ENCODE data around the gene NOL6.
A peak's percentile ranks its signal among the peaks of the same experiment; 100 is the strongest.
"Not testable (repeated sequence)": the region's sequence is repeated elsewhere in the genome, so short reads cannot be mapped to it uniquely, and the experiment has no call there.

NOL6 gene

GRCh38 chr9:33473643-33474352, at the start of gene NOL6:
Gene NOL6 (minus strand): TSS chr9:33473924. CDS start chr9:33473842, 82 bp downstream.
- peak within 1 kb of the TSS; percentile 70 for H3K27ac ChIP-seq
- TF ChIP-seq ZFX (IDR thresholded peaks at IDR 0.05): peak; percentile 50; the same call in 1 of the 2 replicates
- TF ChIP-seq CTCF (conservative IDR thresholded peaks at IDR 0.05): no peak

- H3K27ac ChIP-seq: not testable (repeated sequence)
Measured at GRCh38 chr9:33521861-33522260, 48.1 kb upstream of the NOL6 start.

GRCh38 chr9:33517934-33518577, 44.3 kb upstream of the NOL6 start:
- not testable (repeated sequence) for H3K27ac ChIP-seq

GRCh38 chr9:33517373-33517772, 43.6 kb upstream of the NOL6 start:
- TF ChIP-seq CTCF (conservative IDR thresholded peaks at IDR 0.05): peak; percentile 79
- no peak for TF ChIP-seq ZFX (IDR thresholded peaks at IDR 0.05)
- H3K27ac ChIP-seq: no peak overlapping the region

- not testable (repeated sequence) for H3K27ac ChIP-seq
Measured at GRCh38 chr9:33516397-33516796, 42.7 kb upstream of the NOL6 start.

GRCh38 chr9:33515342-33515995, 41.7 kb upstream of the NOL6 start:
- H3K27ac ChIP-seq: not testable (repeated sequence)

GRCh38 chr9:33512535-33512934, 38.8 kb upstream of the NOL6 start:
- H3K27ac ChIP-seq: not testable (repeated sequence)

GRCh38 chr9:33511184-33511517, 37.4 kb upstream of the NOL6 start:
- peak overlapping the region; percentile 89 for H3K27ac ChIP-seq

- no peak for TF ChIP-seq CTCF (conservative IDR thresholded peaks at IDR 0.05)
- TF ChIP-seq ZFX (IDR thresholded peaks at IDR 0.05): peak; percentile 57; the same call in 1 of the 2 replicates
- peak overlapping the region; percentile 89 for H3K27ac ChIP-seq
Measured at GRCh38 chr9:33510262-33511183, 36.8 kb upstream of the NOL6 start.

- TF ChIP-seq ZFX (IDR thresholded peaks at IDR 0.05) (no peak), CTCF (conservative IDR thresholded peaks at IDR 0.05) (no peak)
- H3K27ac ChIP-seq: no peak overlapping the region
Measured at GRCh38 chr9:33506626-33507370, 33.1 kb upstream of the NOL6 start.
